ENCODE data around the gene ZFP36L1.

The ZFP36L1 gene

DNA sequence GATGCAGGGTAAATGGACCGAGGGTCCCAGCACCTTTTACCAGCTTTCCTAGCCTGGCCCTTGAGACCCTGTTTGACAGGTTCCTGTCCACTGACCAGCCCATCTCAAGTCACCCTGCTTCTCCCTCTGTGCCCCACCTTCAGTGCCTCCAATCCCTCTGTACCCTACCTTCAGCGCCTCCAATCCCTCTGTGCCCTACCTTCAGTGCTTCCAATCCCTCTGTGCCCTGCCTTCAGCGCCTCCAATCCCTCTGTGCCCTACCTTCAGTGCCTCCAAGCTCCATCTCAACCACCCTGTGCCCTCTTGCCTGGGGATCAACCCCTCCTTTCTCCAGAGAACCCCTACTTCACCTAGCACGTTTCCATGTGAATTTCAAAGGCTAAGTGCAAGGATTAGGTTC lies 54.3 kb downstream of the ZFP36L1 start:
- no peak for DNase-seq (ENCODE audit: low read depth)
